ENCODE data around the gene HOXC10.

HOXC10 gene

DNA sequence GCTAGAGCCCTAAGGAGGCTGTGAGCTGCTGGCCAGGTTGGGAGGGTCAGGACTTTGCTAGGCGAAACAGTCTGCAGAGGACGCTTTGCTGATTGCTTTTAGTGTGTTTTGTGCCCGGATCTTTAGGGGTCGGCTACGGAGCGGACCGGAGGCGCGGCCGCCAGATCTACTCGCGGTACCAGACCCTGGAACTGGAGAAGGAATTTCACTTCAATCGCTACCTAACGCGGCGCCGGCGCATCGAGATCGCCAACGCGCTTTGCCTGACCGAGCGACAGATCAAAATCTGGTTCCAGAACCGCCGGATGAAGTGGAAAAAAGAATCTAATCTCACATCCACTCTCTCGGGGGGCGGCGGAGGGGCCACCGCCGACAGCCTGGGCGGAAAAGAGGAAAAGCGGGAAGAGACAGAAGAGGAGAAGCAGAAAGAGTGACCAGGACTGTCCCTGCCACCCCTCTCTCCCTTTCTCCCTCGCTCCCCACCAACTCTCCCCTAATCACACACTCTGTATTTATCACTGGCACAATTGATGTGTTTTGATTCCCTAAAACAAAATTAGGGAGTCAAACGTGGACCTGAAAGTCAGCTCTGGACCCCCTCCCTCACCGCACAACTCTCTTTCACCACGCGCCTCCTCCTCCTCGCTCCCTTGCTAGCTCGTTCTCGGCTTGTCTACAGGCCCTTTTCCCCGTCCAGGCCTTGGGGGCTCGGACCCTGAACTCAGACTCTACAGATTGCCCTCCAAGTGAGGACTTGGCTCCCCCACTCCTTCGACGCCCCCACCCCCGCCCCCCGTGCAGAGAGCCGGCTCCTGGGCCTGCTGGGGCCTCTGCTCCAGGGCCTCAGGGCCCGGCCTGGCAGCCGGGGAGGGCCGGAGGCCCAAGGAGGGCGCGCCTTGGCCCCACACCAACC, 44.8 kb downstream of the HOXC10 start:
- no peak for DNase-seq (ENCODE audit: low spot score)

DNA sequence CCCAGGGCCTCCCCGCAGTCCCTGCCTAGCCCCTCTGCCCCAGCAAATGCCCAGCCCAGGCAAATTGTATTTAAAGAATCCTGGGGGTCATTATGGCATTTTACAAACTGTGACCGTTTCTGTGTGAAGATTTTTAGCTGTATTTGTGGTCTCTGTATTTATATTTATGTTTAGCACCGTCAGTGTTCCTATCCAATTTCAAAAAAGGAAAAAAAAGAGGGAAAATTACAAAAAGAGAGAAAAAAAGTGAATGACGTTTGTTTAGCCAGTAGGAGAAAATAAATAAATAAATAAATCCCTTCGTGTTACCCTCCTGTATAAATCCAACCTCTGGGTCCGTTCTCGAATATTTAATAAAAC, 45.5 kb downstream of the HOXC10 start:
- DNase-seq (ENCODE audit: low spot score) = no peak

GRCh38 chr12:54030889-54031471, 46.0 kb downstream of the HOXC10 start:
- no peak for DNase-seq (ENCODE audit: low spot score)

- DNase-seq (ENCODE audit: low spot score) = no peak
Measured at GRCh38 chr12:54031480-54031879, 46.5 kb downstream of the HOXC10 start.

- no peak for DNase-seq (ENCODE audit: low spot score)
Measured at GRCh38 chr12:54032086-54032619, 47.2 kb downstream of the HOXC10 start.

- peak; percentile 86 for DNase-seq (ENCODE audit: low spot score)
Measured at GRCh38 chr12:54032627-54033100, 47.7 kb downstream of the HOXC10 start, which contains the start of gene HOXC5. Gene HOXC5 (plus strand): TSS chr12:54033050. CDS start chr12:54033123, 73 bp downstream.

- peak; percentile 89 for DNase-seq (ENCODE audit: low spot score)
Measured at GRCh38 chr12:54033106-54033979, 48.4 kb downstream of the HOXC10 start.

DNA sequence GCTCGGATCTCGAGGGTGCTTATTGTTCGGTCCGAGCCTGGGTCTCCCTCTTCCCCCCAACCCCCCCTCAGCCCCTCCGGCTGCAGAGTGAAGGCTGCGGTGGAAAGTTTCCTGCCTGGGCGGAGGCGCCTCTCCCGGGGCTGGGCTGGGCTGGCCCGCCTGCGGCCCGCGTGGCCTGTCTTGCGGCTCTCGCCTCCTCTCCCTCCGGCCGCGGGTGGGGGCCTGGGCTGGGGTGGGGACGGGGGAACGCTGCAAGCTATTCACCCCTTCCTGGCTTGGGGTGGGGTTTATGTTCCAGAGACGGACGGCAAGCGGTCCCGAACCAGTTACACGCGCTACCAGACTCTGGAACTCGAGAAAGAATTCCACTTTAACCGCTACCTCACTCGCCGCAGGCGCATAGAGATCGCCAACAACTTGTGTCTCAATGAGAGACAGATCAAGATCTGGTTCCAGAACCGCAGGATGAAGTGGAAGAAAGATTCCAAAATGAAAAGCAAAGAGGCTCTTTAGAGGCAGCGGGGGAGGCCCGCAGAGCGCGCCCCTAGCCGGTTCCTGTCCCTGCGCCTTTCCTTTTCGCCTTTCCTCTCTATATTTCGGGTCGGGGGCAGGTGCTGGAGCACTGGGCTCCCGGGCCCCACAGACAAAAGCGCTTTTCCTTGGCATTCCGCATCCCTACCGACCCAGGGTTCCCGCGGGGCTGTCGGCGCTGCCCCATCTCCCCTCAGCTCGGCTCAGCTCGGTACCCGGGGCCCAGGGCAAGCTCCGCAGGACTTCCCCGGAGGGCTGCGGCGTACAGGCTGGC, 49.2 kb downstream of the HOXC10 start:
- no peak for DNase-seq (ENCODE audit: low spot score)

GRCh38 chr12:54034785-54035310, 49.9 kb downstream of the HOXC10 start:
- no peak for DNase-seq (ENCODE audit: low spot score)

DNA sequence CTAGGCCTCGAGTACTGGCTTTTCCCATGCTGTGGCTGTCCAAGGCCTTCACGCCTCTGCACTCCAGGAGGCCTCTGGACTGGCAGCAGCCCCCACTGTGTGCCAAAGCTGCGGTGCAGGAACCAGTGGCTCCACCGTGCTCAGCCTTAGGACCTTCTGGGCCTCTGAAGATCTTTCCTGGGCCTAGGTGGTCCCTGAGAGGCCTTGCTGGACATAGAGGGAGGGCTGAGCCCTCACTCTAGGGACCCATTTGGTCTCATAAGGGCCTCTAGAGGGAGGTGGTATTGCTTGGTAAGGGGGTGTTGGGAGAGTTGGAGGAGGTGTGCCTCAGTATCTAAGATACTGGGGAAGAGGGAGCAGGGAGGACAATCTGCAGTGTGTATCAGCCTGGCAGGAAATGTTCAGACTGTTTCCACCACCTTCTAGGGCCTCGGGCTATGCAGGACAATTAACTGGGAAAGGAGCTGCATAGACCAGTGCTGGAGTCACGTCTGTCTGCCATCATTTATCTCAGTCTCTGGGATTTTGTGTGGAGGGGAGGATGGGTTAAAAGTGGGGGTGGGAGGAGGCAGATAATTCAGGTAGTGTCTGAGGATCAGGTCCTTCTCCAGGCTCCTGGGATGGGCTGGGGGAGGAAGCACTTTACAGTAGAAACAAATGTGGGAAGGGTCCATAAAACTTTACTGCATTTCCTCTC, 50.8 kb downstream of the HOXC10 start:
- no peak for DNase-seq (ENCODE audit: low spot score)

- peak; percentile 36 for DNase-seq (ENCODE audit: low spot score)
Measured at GRCh38 chr12:54036620-54037359, 51.8 kb downstream of the HOXC10 start.

- DNase-seq (ENCODE audit: low spot score) = no peak
Measured at GRCh38 chr12:54037360-54038283, 52.7 kb downstream of the HOXC10 start.

DNA sequence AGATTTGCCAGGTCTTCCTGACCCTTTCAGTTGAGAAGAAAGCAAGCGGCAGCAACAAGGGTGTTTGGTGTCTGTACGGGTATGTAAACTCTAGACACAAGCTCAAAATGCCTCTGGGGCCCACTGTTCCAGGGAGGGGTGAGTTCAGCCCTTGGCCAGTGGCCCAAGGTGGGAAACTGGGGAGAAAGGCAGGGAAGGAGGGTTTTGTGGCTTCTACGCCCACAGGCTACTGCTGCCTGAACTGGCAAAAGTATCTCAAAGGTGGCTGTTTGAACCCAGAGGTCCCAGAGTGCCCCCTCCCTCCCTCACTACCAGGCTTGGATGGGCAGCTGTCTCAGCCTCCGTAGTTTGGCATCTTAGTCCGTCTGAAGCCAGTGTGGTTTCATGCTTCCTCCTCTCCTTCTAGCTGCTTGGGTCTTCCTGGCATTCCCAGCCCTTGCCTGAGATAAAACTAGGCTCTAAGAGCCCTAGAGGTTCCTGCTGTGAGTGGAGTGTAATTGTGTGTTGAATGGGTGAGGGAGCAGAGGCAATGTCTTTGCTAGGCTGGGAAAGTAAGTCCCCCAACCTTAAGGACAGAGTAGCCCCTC, 53.4 kb downstream of the HOXC10 start:
- DNase-seq (ENCODE audit: low spot score) = no peak

- DNase-seq (ENCODE audit: low spot score) = no peak
Measured at GRCh38 chr12:54038871-54039414, 54.0 kb downstream of the HOXC10 start.

- no peak for DNase-seq (ENCODE audit: low spot score)
Measured at GRCh38 chr12:54039417-54040147, 54.6 kb downstream of the HOXC10 start.
